8988T (cell line): ENCODE results near the gene MTX1.

Experiments
- DNase-seq: peaks from one replicate; pipeline ENCODE4 v3.0.0; 2011

Gene MTX1

DNA sequence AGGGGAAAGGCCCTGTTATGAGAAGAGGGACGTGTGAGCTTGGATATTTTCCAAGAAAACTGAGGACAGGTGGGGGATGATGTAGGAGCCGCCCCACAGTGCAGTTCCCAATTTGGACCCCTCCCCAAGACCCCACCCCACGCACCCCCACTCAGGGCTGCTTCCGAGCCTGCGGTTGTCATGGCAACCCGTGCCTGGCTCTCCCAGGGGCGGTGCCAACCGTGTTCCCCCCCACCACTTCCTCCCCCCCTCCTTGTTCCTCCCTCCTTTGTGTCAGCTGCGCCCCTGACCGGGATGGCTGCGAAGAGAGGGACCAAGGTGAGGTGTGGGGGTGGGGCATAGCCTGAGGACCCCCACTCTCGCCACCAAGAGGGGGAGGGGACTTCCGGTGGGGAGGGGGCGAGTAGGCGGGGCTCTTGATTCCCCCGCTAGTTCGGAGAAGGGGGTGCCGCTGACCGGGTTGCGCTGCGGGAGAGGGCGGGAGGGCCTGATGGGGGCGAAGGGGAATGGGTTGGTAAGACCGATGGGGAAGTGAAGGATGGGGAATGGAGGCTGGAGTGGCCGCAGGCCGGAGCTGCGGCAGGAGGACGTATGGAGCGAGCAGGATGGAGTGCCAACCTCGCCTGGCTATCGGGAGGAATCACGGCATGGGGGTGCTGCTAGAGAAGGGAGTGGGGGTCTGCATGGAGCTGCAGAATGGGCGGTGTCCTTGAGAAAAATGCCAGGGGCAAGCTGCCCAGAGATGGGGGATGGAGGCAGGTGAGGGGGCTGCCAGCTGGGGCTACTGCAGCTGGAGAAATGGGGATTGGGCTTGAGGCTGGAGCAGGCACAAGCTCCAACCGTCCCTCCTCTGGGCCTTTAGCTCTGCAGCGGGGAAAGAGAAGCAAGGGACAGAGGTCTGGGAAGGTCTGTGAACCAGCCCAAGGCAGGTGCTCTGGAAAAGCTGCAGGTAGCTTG, 33.9 kb upstream of the MTX1 start:
- DNase-seq = peak; percentile 55

DNA sequence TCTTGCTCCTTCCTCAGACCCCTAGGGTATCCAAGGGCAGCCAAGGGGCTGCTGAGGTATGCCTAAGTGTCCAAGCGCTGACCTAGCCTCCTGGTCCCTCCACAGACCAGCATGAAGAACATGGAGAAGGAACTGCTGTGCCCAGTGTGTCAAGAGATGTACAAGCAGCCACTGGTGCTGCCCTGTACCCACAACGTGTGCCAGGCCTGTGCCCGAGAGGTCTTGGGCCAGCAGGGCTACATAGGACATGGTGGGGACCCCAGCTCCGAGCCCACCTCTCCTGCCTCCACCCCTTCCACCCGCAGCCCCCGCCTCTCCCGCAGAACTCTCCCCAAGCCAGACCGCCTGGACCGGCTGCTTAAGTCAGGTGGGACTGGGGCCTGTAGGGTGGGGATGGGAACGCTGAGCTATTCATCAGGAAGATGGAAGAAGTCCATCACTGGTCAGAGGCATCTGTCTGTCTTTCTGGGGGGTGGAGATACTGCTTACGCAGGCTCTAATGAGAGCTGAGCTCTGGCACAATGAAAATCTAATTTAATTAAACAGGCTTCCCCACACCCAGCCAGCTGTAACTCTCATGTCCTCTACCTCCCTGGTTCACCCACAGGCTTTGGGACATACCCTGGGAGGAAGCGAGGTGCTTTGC, 33.1 kb upstream of the MTX1 start:
- no peak for DNase-seq

DNA sequence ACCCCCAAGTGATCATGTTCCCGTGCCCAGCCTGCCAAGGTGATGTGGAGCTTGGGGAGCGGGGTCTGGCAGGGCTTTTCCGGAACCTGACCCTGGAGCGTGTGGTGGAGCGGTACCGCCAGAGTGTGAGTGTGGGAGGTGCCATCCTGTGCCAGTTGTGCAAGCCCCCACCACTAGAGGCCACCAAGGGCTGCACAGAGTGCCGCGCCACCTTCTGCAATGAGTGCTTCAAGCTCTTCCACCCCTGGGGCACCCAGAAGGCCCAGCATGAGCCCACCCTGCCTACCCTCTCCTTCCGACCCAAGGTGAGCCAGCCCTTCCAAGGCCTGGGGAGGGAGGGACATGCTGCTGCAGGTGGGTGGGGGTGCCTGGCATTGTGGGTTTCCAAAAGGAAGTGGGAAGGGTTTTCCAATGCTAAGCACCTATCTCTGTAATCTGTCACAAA, 32.5 kb upstream of the MTX1 start:
- peak; percentile 79 for DNase-seq

DNA sequence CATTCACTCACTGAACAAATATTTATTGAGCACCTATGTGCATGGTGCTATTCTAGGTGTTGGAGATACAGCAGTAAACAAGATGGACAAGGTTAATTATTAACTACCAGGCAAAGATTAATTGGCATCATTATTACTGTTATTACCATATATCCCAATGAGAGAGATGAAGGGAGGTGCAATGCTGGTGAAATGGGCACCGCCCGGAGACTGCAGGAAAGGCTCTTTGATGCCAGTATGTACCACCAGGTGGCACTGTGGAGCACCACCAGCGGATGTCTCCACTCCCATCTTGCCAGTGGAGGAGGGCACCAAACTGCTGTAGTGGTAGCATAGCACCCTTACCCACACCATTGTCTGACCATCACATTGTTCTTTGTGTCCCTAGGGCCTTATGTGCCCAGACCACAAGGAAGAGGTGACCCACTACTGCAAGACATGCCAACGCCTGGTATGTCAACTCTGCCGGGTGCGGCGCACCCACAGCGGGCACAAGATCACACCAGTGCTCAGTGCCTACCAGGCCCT, 31.9 kb upstream of the MTX1 start:
- DNase-seq = peak; percentile 99

DNA sequence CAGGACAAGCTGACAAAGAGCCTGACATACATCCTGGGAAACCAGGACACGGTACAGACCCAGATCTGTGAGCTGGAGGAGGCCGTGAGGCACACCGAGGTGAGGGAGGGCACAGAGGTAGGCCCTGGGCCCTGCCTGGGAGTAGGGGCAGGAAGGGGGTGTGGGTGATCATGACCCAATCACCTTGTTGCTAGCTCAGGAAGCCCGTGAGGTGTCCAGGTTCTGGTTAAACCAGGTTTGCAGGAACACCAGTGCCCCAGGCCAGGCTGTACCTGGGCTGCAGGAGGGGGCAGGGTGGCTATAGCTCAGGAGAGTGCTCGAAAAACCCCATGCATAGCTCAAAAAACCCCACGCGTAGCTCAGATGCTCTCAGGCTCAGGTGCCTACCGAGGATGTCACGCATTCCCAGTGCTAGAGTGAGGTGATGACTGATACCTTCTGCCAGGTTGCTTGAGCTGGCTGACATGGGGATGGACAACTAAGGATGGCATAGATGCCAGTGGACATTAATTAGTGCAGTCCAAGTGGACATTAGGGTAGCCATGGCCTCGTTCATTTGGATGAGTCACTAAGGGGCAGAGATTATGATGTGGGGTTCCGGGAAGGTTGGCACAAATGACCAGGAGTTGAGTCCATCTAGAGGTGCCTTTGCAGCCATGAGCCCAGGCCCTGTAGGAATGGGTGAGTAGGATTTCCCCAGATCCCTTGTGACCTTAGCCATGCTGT, 31.1 kb upstream of the MTX1 start:
- peak; percentile 24 for DNase-seq

DNA sequence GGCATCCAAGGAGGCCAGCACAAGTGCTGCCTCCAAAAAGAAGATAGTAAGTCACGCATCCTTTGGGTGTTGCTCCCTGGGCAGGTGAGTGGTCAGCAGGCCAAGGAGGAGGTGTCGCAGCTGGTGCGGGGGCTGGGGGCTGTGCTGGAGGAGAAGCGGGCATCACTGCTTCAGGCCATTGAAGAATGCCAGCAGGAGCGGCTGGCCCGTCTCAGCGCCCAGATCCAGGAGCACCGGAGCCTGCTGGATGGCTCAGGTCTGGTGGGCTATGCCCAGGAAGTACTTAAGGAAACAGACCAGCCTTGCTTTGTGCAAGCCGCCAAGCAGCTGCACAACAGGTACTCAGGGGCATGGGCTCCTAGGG, 30.6 kb upstream of the MTX1 start:
- DNase-seq = no peak

DNA sequence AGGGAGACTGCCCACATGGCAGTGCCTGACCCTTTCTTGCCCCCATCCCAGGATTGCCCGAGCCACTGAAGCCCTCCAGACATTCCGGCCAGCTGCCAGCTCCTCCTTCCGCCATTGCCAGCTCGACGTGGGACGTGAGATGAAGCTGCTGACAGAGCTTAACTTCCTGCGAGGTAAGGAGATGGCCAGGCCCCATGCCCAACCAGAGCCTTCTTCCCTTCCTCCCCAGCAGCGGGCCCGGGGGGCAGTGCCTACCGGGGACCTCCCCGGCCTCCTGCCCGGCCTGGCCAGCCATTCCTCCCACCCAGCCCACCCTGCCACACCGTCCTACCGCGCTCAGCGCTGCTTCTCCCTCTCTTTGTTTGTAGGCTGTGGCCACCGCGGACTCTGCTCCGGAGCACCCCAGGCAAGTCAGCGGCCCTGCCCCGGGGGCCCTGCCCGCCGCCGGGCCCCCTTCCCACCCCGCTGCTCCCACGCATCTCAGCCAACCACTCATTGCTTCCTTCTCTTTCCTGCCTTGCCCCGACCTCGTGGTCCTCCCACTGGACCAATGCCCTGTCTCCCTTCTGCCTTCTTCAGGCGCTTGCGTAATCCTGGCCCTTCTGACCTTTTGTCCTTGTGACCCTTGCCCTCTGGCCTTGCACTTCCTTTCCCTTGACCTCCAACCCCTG, 29.9 kb upstream of the MTX1 start:
- peak; percentile 18 for DNase-seq

DNA sequence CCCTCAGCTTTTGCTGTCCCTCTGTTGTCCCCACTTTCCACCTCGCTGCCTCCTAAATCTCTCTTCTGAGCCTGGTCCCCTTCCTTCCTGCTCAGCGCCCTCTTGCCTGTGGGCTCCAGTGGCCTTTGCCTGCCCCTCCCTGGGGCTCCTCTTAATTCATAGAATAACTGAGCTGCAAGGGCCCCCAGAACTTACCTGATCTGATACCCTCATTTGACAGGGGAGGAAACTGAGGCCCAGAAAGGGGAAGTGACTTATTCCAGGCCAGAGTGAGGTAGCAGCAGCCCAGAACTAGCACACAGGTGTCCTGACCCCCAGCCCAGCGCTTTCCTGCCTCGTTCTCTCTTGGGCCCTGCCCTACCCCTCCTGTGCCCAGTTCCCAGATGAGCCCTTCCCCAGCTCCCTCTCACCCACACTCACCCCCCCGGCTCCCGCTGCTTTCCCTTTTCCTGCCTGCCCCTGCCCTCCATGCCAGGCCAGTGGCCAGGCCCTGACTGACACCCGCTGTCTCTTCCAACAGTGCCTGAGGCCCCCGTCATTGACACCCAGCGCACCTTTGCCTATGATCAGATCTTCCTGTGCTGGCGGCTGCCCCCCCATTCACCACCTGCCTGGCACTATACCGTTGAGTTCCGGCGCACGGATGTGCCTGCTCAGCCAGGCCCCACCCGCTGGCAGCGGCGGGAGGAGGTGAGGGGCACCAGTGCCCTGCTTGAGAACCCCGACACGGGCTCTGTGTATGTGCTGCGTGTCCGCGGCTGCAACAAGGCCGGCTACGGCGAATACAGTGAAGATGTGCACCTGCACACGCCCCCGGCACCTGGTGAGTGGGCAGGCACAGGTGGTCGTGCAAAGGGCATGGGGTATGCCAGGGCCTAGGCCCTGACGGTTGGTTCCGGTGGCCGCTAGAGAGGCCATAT, 29.1 kb upstream of the MTX1 start:
- peak; percentile 31 for DNase-seq

DNA sequence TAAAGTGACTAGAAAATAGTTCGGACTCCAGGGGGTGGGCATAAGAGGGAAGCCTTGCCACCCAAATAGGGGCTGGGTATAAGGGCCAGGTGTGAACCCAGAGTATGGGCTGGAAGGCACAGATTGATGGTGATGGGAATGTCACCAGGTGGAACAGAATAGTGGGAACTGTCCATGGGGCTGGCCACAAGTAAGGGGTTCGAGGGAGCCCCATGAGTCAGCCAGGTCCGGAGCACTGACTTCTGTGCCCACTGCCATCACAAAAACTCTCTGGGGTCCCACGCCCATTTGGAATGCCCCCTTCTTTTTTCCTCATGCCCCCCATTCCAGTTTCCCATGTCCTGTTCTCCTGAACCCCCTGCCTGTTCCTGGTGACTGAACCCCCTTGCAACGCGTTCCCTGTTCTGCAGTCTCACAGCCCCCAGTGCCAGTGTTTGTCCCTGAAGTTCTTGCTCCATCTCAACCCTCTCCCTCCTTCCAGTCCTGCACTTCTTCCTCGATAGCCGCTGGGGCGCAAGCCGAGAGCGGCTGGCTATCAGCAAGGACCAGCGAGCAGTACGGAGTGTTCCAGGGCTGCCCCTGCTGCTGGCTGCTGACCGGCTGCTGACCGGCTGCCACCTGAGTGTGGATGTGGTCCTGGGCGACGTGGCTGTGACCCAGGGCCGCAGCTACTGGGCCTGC, 27.0 kb upstream of the MTX1 start:
- DNase-seq = no peak

DNA sequence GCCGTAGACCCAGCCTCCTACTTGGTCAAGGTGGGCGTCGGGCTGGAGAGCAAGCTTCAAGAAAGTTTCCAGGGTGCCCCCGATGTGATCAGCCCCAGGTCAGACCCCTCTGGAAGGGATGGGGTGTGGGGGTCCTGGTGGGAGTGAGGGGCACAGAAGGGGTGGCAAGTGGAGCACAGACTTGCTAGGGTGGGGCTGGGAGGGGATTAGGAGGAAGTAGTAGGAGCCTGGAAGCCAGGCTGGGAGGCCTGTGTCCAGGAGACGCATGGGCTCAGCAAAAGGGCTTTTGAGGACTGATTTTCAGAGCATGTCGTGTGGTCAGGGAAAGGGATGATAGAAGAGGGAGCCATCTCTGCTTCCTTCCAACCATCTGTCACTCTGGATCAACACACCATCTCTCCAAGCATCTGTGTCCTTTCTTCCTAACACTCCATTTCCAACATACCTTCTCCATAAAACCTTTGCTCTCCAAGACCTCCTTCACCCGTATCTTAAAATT, 26.4 kb upstream of the MTX1 start:
- DNase-seq = no peak

DNA sequence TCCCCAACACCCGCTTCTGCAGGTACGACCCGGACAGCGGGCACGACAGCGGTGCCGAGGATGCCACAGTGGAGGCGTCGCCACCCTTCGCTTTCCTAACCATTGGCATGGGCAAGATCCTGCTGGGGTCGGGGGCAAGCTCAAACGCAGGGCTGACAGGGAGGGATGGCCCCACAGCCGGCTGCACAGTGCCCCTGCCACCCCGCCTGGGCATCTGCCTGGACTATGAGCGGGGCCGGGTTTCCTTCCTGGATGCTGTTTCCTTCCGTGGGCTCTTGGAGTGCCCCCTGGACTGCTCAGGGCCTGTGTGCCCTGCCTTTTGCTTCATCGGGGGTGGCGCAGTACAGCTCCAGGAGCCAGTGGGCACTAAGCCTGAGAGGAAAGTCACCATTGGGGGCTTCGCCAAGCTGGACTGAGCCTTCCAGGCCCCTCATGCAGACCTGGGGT, 24.7 kb upstream of the MTX1 start:
- peak; percentile 14 for DNase-seq

DNA sequence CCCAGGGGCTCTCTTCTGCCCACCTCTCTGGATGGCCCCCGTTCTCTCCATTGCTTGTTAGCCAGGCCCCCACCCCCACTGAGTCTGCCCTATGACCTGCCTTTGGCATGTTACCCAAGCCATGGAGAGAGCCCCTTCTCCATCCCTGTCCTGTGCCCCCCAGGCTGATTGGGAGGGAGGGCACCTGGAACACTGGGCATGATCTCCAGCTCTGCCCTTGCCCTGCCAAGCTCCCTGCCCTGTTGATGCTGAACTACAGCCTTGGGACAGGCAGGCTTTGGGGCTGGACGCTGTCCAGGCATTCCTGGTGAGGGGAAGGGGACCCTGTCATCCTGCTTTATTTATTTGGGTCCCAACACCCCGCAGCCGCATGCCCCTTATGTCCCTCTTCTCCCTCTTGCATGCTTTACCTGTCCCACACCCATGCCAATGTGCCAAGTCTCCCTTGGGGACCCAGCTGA, 24.1 kb upstream of the MTX1 start:
- peak; percentile 9 for DNase-seq

DNA sequence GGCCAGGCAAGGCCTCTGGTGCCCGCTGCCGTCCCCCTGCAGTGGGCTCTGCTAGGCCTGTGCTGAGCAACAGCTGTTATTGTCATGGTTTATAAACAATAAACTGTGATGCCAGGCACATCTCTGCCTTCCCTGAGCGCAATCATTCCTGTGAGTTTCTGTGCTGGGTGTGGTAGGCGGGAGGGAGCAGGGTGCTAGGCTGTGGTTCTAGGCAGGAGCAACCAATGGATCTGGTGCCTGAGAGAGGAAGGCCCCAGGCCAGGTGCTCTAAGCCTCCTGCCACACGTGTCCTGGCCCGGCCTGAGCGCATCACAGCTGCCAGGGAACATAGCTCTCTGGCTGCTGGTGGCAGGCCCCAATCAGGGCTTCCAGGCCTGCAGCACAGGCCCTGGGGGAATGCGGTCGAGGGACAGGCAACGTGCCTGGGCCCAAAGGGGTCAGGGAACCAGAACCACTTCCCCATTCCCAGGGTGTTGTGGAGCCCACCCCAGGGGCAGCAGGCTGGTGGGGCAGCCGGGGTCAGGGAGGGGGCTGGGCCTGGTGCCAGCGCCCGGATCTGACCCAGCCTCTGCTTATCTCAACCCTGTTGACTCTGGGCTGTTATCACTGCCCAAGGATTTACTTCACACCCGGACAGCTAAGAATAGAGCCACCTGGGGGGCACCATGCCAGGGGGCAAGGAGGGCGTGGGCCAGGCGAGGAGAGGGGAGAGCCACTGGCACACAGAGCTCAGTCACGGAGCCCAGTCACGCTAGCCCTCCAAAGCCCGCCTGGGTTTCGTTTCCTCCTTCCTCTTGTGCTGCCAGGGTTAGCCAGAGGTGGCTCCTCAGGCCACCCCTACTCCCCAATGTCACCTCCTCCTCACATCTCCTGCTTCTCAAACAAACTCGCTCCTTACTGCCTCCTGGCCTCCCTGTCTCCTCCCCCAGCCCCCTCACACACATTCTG, 23.4 kb upstream of the MTX1 start:
- DNase-seq = no peak

DNA sequence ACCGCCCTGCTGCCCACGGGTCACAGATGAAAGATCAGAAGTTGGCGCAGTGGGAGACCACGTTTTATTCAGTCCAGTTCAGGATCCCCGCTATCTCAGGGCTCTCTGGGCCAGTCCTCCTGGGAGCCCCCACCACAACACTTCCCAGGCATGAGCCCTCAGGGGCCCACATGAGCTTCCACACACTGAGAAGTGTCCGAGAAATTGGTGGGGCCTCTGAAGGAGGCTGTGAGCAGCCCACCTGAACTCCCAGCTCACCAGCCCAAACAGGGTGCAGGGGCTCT, 22.8 kb upstream of the MTX1 start:
- no peak for DNase-seq

DNA sequence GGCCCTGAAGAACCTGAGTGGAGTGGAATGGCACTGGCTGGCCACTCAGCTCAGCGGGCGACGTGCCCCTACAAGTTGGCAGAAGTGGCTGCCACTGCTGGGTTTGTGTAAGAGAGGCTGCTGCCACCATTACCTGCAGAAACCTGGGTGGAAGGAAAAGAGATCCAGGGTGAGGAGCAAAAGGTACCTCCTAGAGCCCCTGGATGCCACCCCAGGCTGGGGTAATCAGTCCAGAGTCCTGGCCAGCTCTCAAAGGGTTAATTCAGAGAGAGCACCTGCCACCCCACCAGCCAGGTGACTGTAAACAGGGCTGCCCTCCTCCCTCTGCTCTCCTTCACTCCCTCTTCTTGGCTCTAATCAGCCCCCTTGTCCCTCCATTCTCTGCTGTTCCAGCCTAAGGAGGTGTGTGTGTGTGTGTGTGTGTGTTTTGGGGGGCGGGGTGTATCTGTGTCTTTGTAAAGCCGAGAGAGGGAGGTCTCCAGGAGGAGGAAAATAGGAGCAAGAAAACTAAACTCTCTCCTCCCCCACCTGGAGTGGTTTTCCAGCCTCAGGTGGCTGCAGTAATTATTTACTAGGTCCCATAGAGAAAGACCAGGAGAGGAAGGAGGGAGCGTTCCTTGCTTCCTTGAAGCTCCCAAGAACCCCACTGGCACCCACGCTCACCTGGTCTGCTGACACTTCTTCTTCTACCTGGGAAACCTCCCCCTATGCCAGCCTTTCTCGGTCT, 22.3 kb upstream of the MTX1 start:
- peak; percentile 20 for DNase-seq

DNA sequence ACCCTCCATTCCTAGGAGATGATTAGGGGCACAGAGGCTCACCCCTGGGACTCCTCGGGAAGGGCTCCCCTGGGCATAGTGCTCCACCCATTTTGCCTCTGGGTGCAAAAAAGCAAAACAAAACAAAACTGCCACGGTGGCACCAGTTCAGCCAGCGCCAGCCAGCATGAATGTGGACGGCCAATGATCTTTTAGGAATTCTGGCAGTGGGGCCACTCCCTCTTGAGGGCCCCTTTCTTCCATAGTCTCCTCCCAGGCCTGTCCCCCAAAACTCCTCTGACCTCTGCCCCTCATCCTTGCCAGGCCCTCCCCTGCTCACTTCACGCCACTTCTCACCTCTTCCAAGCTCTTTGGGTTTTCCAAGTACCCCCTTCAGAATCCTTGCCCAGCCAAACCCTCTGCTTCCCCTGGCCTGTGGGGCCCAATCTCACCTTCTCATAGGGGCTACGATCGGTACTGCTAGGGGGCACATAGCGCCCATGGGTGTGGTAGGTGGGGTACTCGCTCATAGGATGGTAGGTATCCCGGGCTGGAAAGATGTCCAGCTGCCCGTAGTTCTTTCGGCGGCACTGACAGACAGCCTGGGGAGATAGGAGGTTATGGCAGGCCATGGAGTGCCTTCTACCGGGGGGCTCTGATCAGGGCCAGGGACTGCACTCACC, 21.6 kb upstream of the MTX1 start:
- peak; percentile 26 for DNase-seq

DNA sequence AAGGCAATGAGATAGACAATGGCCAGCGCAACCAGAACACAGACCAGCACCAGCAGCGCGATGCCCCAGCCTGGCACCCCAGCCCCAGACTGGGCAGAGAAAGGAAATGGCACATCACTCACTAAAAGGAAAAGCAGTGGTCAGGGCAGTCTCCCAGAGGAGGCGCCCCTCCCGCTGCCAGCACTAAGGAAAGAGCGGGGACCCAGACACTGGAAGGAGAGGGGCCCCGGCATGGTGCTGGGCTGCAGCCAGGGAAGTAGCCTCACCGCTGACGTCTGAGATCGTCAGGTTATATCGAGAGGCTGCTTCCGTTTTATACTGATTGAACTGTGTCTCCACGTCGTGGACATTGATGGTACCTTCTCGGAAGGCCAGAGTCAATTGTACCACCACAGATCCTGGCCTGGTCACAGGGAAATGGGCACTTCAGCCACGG, 21.0 kb upstream of the MTX1 start:
- peak; percentile 24 for DNase-seq

DNA sequence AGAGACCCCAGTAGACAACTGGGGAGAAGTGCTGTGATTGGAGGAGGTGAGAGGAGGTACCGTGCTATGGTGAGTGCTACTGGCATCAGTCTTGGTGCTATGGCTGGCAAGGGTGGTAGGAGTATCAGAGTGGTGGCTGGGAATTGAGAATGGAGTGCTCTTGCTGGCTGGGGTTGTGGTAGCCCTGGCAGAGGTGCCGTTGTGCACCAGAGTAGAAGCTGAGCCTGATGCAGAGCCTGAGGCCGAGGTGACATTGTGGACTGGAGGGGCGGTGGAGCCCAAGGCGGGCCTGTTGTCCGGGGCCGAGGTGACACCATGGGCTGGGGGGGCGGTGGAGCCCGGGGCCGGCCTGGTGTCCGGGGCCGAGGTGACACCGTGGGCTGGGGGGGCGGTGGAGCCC, 20.2 kb upstream of the MTX1 start:
- DNase-seq = peak; percentile 12
